Measurements from ENCODE around the gene TENT4A.

The TENT4A gene

DNA sequence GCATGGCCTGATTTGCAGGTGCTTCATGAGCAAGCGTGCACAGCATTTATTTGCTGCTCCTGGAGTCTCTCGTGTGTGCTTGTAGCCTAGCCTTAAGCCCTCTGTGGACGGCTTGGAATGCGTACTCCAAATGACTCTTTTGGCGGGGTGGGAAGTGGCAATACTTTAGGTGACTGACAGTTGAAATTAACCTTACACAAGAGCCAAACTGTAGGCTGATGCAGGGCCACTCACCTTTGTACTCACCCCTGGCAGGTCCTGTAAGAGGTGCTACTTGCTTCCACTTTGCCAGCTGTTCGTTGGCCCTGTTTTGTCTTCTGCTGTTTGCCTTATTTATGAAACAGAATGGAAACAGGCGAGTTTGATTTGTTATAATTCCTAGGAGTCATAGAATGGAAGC lies 22.9 kb downstream of the TENT4A start:
- no peak overlapping the region for H3K4me3 ChIP-seq (ENCODE audit: low read depth, low read length)
- no peak for DNase-seq (ENCODE audit: low read depth)
- TF ChIP-seq, protein P1, sequence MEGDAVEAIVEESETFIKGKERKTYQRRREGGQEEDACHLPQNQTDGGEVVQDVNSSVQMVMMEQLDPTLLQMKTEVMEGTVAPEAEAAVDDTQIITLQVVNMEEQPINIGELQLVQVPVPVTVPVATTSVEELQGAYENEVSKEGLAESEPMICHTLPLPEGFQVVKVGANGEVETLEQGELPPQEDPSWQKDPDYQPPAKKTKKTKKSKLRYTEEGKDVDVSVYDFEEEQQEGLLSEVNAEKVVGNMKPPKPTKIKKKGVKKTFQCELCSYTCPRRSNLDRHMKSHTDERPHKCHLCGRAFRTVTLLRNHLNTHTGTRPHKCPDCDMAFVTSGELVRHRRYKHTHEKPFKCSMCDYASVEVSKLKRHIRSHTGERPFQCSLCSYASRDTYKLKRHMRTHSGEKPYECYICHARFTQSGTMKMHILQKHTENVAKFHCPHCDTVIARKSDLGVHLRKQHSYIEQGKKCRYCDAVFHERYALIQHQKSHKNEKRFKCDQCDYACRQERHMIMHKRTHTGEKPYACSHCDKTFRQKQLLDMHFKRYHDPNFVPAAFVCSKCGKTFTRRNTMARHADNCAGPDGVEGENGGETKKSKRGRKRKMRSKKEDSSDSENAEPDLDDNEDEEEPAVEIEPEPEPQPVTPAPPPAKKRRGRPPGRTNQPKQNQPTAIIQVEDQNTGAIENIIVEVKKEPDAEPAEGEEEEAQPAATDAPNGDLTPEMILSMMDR (IDR thresholded peaks at IDR 0.05; ENCODE audit: low read depth, low read length, missing control alignments) = no peak

DNA sequence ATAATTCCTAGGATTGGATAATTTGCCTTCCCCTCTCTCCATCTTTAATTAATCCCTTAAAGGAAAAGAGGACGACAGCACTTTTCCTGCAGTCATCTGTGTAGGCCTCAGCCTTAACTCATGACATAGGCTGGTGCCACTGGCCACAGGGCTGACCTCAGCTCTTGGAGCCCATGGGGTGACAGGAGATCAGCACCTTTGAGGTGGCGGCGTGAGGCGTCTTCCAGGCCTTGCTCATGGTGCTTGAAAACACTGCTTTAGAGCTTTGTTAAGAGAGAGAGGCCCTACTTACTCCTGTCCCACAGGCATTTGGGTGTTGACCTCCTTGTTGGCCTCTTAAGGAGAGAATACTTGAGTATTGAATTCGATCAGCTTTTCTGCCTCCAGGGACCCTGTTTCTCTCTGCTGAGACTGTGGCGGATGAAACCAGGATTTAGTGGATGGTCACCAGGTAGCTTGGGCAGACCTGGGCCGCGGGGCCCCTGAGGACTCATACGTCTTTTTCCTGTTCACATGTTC lies 23.4 kb downstream of the TENT4A start:
- peak overlapping the region; percentile 18 for H3K4me3 ChIP-seq (ENCODE audit: low read depth, low read length)
- no peak for DNase-seq (ENCODE audit: low read depth)
- TF ChIP-seq, protein P1 (IDR thresholded peaks at IDR 0.05; ENCODE audit: low read depth, low read length, missing control alignments) = no peak

DNA sequence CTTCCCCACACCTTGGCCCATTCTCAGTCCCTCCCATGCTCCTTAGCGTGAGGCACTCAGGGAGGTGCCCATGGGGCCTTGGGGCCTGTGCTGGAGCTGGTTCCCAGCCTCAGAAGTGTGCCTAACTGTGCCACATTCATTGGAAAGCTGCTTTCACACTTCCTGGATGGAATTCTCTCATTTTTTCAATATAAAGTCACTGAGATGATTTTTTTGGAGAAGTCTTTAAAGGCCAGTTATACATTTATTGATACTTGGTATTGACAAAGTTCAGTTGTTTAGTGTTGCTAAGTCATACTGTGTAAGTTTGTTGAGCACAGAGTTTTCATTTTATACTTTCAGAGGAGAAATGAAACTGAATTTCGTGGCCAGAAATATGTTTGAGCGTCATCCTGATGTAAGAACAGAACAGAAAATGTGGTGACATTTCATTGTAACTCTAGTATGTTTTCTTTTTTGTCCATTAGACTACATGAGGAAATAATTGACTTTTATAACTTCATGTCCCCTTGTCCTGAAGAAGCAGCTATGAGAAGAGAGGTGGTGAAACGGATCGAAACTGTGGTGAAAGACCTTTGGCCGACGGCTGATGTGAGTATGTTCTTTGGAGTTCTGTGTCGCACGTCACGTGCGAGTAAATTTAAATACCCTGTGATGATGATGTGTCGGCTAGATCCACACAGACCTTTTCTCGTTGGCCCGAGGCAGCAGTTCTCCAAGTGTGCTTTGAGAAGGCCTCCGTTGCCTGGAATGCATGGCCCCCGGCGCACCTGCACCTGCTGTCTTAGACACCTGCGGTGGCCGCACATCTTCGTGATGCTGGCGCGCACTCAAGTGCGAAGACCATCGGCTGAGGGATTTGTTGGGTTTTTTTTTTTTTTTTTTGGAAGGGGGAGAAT lies 24.1 kb downstream of the TENT4A start:
- TF ChIP-seq, protein P1 (IDR thresholded peaks at IDR 0.05; ENCODE audit: low read depth, low read length, missing control alignments) = no peak
- H3K4me3 ChIP-seq (ENCODE audit: low read depth, low read length) = peak overlapping the region; percentile 18
- no peak for DNase-seq (ENCODE audit: low read depth)

DNA sequence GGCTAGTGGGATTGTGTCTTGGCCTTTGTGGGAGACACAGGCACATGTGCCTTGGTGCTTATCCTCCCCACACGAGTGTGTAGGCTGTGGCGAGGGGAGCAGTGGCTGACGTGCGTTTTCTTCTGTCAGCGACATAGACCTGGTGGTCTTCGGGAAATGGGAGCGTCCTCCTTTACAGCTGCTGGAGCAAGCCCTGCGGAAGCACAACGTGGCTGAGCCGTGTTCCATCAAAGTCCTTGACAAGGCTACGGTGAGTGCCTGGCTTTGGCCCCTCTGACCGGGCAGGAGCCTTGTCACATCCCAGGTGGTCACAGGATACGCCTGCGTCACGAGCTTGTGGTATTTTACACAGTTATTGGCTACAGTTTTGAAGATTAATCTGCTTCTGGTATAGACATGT lies 26.4 kb downstream of the TENT4A start:
- DNase-seq (ENCODE audit: low read depth) = no peak
- TF ChIP-seq, protein P1 (IDR thresholded peaks at IDR 0.05; ENCODE audit: low read depth, low read length, missing control alignments) = no peak
- H3K4me3 ChIP-seq (ENCODE audit: low read depth, low read length) = no peak overlapping the region

DNA sequence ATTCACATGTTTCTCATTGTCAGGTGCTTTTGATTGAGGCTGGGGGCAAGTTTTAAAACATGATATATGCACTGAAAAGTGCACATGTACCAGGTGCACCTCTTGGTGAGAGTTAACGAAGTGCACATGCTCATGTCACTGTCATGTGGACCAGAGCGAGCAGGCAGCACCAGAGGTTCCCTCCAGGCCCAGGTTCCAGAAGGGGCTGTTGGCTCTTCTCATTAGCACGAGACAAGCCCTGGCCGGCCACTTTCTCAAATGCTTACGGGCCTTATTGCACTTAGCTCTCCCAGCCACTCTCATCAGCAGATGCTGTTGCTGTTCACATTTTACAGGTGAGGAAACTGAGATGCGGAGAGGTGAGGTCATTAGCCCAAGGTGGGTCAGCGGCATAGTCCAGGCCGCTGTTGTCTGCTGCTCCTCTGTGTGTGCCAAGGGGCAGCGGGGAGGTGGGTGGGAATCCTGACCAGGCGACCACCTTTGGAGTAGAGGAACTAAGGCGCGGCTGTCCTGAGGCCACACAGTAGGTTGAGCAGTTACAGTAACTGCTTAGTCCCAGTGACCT lies 27.4 kb downstream of the TENT4A start:
- DNase-seq (ENCODE audit: low read depth) = no peak
- H3K4me3 ChIP-seq (ENCODE audit: low read depth, low read length) = no peak overlapping the region
- TF ChIP-seq, protein P1 (IDR thresholded peaks at IDR 0.05; ENCODE audit: low read depth, low read length, missing control alignments) = no peak

DNA sequence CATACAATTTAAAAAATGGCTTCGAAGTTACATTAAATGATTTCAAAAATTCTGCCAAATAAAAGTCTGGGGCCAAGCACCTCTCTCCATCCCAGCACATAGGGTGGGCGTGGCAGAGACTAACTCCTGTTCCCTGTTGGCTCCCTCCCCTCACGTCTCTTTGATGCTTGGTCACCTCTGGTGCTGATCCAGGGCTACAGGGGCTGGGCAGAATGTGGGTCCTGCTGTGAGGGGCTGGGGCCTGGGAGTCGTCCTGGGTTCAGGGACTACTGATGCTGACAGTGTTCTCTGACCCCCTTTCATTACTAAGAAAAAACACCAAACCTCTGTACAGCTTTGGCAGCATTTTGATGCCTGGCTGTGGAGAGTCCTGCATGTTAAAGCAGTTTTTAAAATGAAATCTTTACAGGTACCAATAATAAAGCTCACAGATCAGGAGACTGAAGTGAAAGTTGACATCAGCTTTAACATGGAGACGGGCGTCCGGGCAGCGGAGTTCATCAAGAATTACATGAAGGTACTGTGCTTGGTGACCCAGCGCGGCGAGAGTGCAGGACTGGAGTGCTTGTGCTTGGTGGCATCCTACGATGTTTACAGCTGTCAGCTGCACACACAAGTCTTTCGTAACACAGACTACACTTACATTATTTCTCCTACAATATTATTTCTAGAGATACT lies 29.0 kb downstream of the TENT4A start:
- DNase-seq (ENCODE audit: low read depth) = no peak

More for the DNA sequence above, 29.0 kb downstream of the TENT4A start:
- TF ChIP-seq, protein P1 (IDR thresholded peaks at IDR 0.05; ENCODE audit: low read depth, low read length, missing control alignments) = no peak
- no peak overlapping the region for H3K4me3 ChIP-seq (ENCODE audit: low read depth, low read length)
